ENCODE data around the gene RSRC1.

The RSRC1 gene

GRCh38 chr3:158140396-158140795 lies 30.5 kb downstream of the RSRC1 start:
- TF ChIP-seq, protein P1, sequence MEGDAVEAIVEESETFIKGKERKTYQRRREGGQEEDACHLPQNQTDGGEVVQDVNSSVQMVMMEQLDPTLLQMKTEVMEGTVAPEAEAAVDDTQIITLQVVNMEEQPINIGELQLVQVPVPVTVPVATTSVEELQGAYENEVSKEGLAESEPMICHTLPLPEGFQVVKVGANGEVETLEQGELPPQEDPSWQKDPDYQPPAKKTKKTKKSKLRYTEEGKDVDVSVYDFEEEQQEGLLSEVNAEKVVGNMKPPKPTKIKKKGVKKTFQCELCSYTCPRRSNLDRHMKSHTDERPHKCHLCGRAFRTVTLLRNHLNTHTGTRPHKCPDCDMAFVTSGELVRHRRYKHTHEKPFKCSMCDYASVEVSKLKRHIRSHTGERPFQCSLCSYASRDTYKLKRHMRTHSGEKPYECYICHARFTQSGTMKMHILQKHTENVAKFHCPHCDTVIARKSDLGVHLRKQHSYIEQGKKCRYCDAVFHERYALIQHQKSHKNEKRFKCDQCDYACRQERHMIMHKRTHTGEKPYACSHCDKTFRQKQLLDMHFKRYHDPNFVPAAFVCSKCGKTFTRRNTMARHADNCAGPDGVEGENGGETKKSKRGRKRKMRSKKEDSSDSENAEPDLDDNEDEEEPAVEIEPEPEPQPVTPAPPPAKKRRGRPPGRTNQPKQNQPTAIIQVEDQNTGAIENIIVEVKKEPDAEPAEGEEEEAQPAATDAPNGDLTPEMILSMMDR (IDR thresholded peaks at IDR 0.05; ENCODE audit: extremely low read depth, missing control alignments), result no peak
- DNase-seq (ENCODE audit: low spot score), result no peak

DNA sequence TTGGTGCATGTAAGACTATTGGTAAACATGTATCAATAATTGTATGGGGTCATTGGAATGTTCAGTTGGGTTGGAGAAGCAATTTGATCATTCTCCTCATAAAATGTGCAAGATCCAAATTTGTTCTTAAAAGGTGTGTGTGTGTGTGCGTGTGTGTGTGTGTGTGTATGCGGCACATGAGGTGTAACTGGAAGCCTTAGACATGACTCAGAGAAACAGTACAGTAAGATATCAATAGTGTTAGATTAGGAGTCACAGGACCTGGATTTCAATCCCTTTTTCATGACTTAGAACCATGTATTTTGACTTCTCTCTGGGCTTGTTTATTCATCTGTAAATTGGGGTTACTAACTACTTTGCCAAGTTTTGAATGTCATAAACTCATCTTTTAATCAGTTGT lies 38.3 kb downstream of the RSRC1 start:
- TF ChIP-seq, protein P1 (IDR thresholded peaks at IDR 0.05; ENCODE audit: extremely low read depth, missing control alignments), result no peak
- no peak for DNase-seq (ENCODE audit: low spot score)

DNA sequence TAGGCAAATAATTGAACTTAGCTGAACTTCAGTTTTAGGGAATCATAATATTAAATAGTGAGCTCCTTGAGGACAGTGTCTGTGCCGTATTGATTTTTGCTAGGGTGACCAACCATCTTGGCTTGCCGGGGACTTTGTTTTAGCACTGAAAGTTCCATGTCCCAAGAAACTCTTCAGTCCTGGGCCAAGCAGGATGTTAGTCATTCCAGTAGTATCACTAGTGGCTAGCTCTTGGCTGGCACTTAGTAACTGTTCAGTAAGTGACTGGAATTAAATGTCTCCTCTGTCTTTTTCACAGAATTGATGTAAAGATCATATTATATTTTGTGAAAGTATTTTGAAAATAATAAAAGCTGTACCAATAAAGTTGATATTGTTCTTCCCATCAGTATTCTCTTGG lies 42.3 kb downstream of the RSRC1 start:
- TF ChIP-seq, protein P1 (IDR thresholded peaks at IDR 0.05; ENCODE audit: extremely low read depth, missing control alignments), result no peak
- DNase-seq (ENCODE audit: low spot score), result peak; percentile 4

- TF ChIP-seq, protein P1 (IDR thresholded peaks at IDR 0.05; ENCODE audit: extremely low read depth, missing control alignments), result no peak
- no peak for DNase-seq (ENCODE audit: low spot score)
Observed at GRCh38 chr3:158158969-158159368, 49.1 kb downstream of the RSRC1 start.

DNA sequence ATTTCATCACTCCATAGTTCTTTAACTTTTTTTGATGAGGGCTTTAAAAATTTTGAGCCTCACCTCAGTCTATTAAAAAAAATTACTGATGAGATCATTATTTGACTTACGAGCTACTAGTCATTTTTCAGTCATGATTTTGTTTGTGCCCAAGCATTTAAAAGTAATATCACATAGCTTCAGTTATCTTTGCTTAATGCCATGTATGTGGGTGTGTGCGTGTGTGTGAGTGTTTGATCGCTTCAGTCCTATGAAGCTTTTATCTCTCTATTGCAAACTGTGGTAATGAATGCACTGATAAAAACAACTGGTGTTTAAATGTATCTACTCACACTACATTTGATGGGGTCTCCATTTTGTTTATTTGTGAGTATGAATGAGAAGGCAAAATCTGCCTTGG lies 49.8 kb downstream of the RSRC1 start:
- no peak for DNase-seq (ENCODE audit: low spot score)
- TF ChIP-seq, protein P1 (IDR thresholded peaks at IDR 0.05; ENCODE audit: extremely low read depth, missing control alignments), result no peak

DNA sequence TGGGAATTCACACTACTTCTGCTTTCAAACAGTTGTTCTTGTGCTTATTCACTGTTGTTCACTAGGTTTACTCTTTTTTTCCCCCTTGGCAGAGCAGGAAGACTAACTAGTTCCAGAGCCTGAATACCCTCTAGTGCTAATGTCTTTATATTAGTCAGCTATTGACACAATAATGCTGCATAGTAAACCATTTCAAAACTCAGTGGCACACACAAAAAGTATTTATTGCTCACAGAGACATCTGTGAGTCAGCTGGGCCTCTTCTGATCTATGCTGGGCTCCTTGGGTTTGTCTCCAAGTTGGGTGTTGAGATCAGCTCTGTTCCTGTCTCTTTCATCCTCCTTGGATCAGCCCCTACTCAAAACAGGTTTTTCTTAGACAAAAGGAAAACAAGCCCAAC lies 51.1 kb downstream of the RSRC1 start:
- TF ChIP-seq, protein P1 (IDR thresholded peaks at IDR 0.05; ENCODE audit: extremely low read depth, missing control alignments), result no peak
- DNase-seq (ENCODE audit: low spot score), result no peak

- TF ChIP-seq, protein P1 (IDR thresholded peaks at IDR 0.05; ENCODE audit: extremely low read depth, missing control alignments), result no peak
Observed at GRCh38 chr3:158165141-158165655, 55.3 kb downstream of the RSRC1 start.

More at GRCh38 chr3:158165141-158165655, 55.3 kb downstream of the RSRC1 start:
- DNase-seq (ENCODE audit: low spot score), result no peak
